ENCODE data around the gene F11R. TPM values are rescaled to one million over a fixed set of nuclear protein-coding genes. Genes with fewer than 3 reads are reported as not detected.
"Not testable (repeated sequence)": the region's sequence is repeated elsewhere in the genome, so short reads cannot be mapped to it uniquely, and the experiment has no call there.

The F11R gene
- polyA plus RNA-seq, 3 donors = 73.1 to 94.2 (median 82.1) TPM

- not testable (repeated sequence) for DNase-seq (ENCODE audit: extremely low read depth in 1 of 11, low read depth in 9 of 11, low spot score in 4 of 11)
Measured at GRCh38 chr1:160949216-160949880, 71.6 kb downstream of the F11R start.

GRCh38 chr1:160947174-160947759, 73.7 kb downstream of the F11R start:
- not testable (repeated sequence) for DNase-seq (ENCODE audit: extremely low read depth in 1 of 11, low read depth in 9 of 11, low spot score in 4 of 11)

DNA sequence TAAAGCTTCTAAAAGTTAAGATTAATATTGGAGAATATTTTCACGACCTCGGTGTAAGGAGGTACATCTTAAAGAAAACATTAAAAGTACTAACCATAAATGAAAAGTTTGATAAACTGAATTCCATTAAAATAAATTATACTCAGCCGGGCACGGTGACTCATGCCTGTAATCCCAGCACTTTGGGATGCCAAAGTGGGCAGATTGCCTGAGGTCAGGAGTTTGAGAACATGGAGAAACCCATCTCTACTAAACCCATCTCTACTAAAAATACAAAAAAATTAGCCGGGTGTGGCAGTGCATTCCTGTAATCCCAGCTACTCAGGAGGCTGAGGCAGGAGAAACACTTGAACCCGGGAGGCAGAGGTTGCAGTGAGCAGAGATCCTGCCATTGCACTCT, 75.1 kb downstream of the F11R start:
- DNase-seq (ENCODE audit: extremely low read depth in 1 of 11, low read depth in 9 of 11, low spot score in 4 of 11) = not testable (repeated sequence)

Other genes starting within 250 kb of the F11R start
- under 1 TPM; 0.08 to 0.13 (median 0.11) TPM for gene LY9, start 225.0 kb downstream of the F11R start, polyA plus RNA-seq (ENCODE audit: insufficient read length in 3 of 3)
- gene CD244, start 158.3 kb downstream of the F11R start, polyA plus RNA-seq (ENCODE audit: insufficient read length in 3 of 3) = under 1 TPM; 0.20 to 0.36 (median 0.32) TPM
- gene ITLN1, start 136.0 kb downstream of the F11R start, polyA plus RNA-seq (ENCODE audit: insufficient read length in 3 of 3) = 1 to 10 TPM in 2 of 3 donors, under 1 TPM in 1; 0.67 to 3.3 (median 1.5) TPM
- gene ITLN2, start 66.3 kb downstream of the F11R start, polyA plus RNA-seq (ENCODE audit: insufficient read length in 3 of 3) = under 1 TPM in 1 of 3 donors, not detected in 2; 0.29 TPM
- gene TSTD1, start 17.8 kb upstream of the F11R start, polyA plus RNA-seq (ENCODE audit: insufficient read length in 3 of 3) = 10 to 100 TPM; 49.4 to 76.5 (median 63.5) TPM
- 10 to 100 TPM; 49.7 to 62.5 (median 59.8) TPM for gene USF1, start 24.8 kb upstream of the F11R start, polyA plus RNA-seq (ENCODE audit: insufficient read length in 3 of 3)
- 1 to 10 TPM; 2.1 to 2.5 (median 2.2) TPM for gene ARHGAP30, start 48.7 kb upstream of the F11R start, polyA plus RNA-seq (ENCODE audit: insufficient read length in 3 of 3)
- gene NECTIN4, start 68.4 kb upstream of the F11R start, polyA plus RNA-seq (ENCODE audit: insufficient read length in 3 of 3) = 1 to 10 TPM; 2.2 to 4.0 (median 3.5) TPM
- gene KLHDC9, start 77.2 kb upstream of the F11R start, polyA plus RNA-seq (ENCODE audit: insufficient read length in 3 of 3) = 10 to 100 TPM; 15.7 to 19.3 (median 17.6) TPM
- 10 to 100 TPM; 70.5 to 94.2 (median 71.9) TPM for gene PFDN2, start 96.9 kb upstream of the F11R start, polyA plus RNA-seq (ENCODE audit: insufficient read length in 3 of 3)
- 10 to 100 TPM; 49.0 to 58.8 (median 51.5) TPM for gene NIT1, start 97.0 kb upstream of the F11R start, polyA plus RNA-seq (ENCODE audit: insufficient read length in 3 of 3)
- 10 to 100 TPM; 47.6 to 57.0 (median 55.1) TPM for gene DEDD, start 111.5 kb upstream of the F11R start, polyA plus RNA-seq (ENCODE audit: insufficient read length in 3 of 3)
- gene UFC1, start 132.8 kb upstream of the F11R start, polyA plus RNA-seq (ENCODE audit: insufficient read length in 3 of 3) = 100 to 1,000 TPM; 135 to 161 (median 156) TPM
- 10 to 100 TPM; 48.0 to 49.6 (median 48.2) TPM for gene USP21, start 138.3 kb upstream of the F11R start, polyA plus RNA-seq (ENCODE audit: insufficient read length in 3 of 3)
- 10 to 100 TPM; 31.0 to 61.5 (median 38.3) TPM for gene PPOX, start 145.3 kb upstream of the F11R start, polyA plus RNA-seq (ENCODE audit: insufficient read length in 3 of 3)
- 10 to 100 TPM; 36.6 to 39.5 (median 38.8) TPM for gene B4GALT3, start 156.4 kb upstream of the F11R start, polyA plus RNA-seq (ENCODE audit: insufficient read length in 3 of 3)
- 1 to 10 TPM in 1 of 3 donors, under 1 TPM in 2; 0.60 to 1.1 (median 0.78) TPM for gene ADAMTS4, start 177.9 kb upstream of the F11R start, polyA plus RNA-seq (ENCODE audit: insufficient read length in 3 of 3)
- gene NDUFS2, start 181.2 kb upstream of the F11R start, polyA plus RNA-seq (ENCODE audit: insufficient read length in 3 of 3) = 100 to 1,000 TPM; 200 to 212 (median 200) TPM
- 10 to 100 TPM; 12.3 to 14.8 (median 13.6) TPM for gene FCER1G, start 194.1 kb upstream of the F11R start, polyA plus RNA-seq (ENCODE audit: insufficient read length in 3 of 3)
- 1 to 10 TPM in 1 of 3 donors, under 1 TPM in 1, not detected in 1; 0.59 to 4.6 TPM for gene APOA2, start 202.5 kb upstream of the F11R start, polyA plus RNA-seq (ENCODE audit: insufficient read length in 3 of 3)
- gene TOMM40L, start 204.9 kb upstream of the F11R start, polyA plus RNA-seq (ENCODE audit: insufficient read length in 3 of 3) = 10 to 100 TPM; 13.5 to 15.4 (median 14.6) TPM
- gene NR1I3, start 217.1 kb upstream of the F11R start, polyA plus RNA-seq (ENCODE audit: insufficient read length in 3 of 3) = 1 to 10 TPM; 3.1 to 3.7 (median 3.4) TPM
- 1 to 10 TPM; 1.0 to 1.7 (median 1.0) TPM for gene PCP4L1, start 237.6 kb upstream of the F11R start, polyA plus RNA-seq (ENCODE audit: insufficient read length in 3 of 3)